ENCODE results near the gene PIAS3.

- TF ChIP-seq CTCF (conservative IDR thresholded peaks at IDR 0.05 in 1 of 2, IDR thresholded peaks at IDR 0.05 in 1 of 2; ENCODE audit: low read depth in 1 of 2, low read length in 2 of 2) = no peak
- TF ChIP-seq EZH2 (IDR thresholded peaks at IDR 0.05; ENCODE audit: low read length, missing control alignments) = no peak
Observed at GRCh38 chr1:145901312-145902021, 42.6 kb upstream of the PIAS3 start.

Measured in fibroblast of lung (primary cell).